DND-41 (cell line): ENCODE results near the gene XCR1.
"Not testable (repeated sequence)": the region's sequence is repeated elsewhere in the genome, so short reads cannot be mapped to it uniquely, and the experiment has no call there.

Experiments used
- ATAC-seq: fragments of 200-7000 bp; cut with Tn5 transposase; 3 replicates; pipeline ENCODE4 v1.9.1; 2021; ENCODE audit warnings: low read depth; ENCODE audit not compliant: insufficient read depth
- DNase-seq: peaks from one replicate; pipeline ENCODE4 v3.0.0-alpha.2; 2020
- H2AFZ ChIP-seq: 2 replicates; pipeline ENCODE4 v1.6.0; 2012; ENCODE audit warnings: low read depth, low read length
- H3K27ac ChIP-seq: 2 replicates; pipeline ENCODE4 v1.5.1; 2012; ENCODE audit warnings: low read length, inconsistent platforms
- H3K27me3 ChIP-seq: fragments of 200-600 bp; sonication (generic); 2 replicates; pipeline ENCODE4 v1.6.0; 2012; ENCODE audit warnings: low read length, mild to moderate bottlenecking, inconsistent platforms; ENCODE audit not compliant: insufficient read depth, poor library complexity
- H3K36me3 ChIP-seq: 2 replicates; pipeline ENCODE4 v1.5.1; 2012; ENCODE audit warnings: low read length, inconsistent platforms; ENCODE audit not compliant: insufficient read depth
- H3K4me1 ChIP-seq: 2 replicates; pipeline ENCODE4 v1.5.1; 2012; ENCODE audit warnings: mild to moderate bottlenecking, low read length; ENCODE audit not compliant: insufficient read depth
- H3K4me2 ChIP-seq: 2 replicates; pipeline ENCODE4 v1.6.0; 2012; ENCODE audit warnings: mild to moderate bottlenecking, moderate library complexity, low read length, inconsistent platforms; ENCODE audit not compliant: insufficient read depth
- H3K4me3 ChIP-seq, 2 experiments: fragments of 200-600 bp in 1 of 2; shearing (Covaris generic) in 1 of 2; 2 replicates each; pipeline ENCODE4 v1.5.1; 2012 to 2016; ENCODE audit warnings: inconsistent platforms in 2 of 2, low read length in 2 of 2, mild to moderate bottlenecking in 2 of 2, low read depth in 1 of 2, moderate library complexity in 1 of 2
- H3K79me2 ChIP-seq: 2 replicates; pipeline ENCODE4 v1.6.0; 2012; ENCODE audit warnings: low read length, inconsistent platforms; ENCODE audit not compliant: insufficient read depth
- H3K9ac ChIP-seq: 2 replicates; pipeline ENCODE4 v1.6.0; 2012; ENCODE audit warnings: low read depth, mild to moderate bottlenecking, inconsistent platforms, low read length, moderate library complexity
- H3K9me3 ChIP-seq: 2 replicates; pipeline ENCODE4 v1.5.1; 2012; ENCODE audit warnings: low read length, moderate library complexity, mild to moderate bottlenecking, inconsistent platforms; ENCODE audit not compliant: insufficient read depth, severe bottlenecking
- H4K20me1 ChIP-seq: 2 replicates; pipeline ENCODE4 v1.6.0; 2012; ENCODE audit warnings: low read length; ENCODE audit not compliant: insufficient read depth
- CTCF ChIP-seq: IDR thresholded peaks from 2 replicates; pipeline ENCODE4 v1.5.1; 2012; ENCODE audit warnings: borderline replicate concordance, low read length, moderate library complexity, mild to moderate bottlenecking; ENCODE audit not compliant: poor library complexity, severe bottlenecking; ENCODE audit errors: extremely low read depth
- EZH2 ChIP-seq: IDR thresholded peaks from 3 replicates; pipeline ENCODE4 v1.6.1; 2012; ENCODE audit warnings: borderline replicate concordance, low read depth, mild to moderate bottlenecking, moderate library complexity, low read length, inconsistent platforms; ENCODE audit not compliant: severe bottlenecking

XCR1 gene

GRCh38 chr3:46058981-46059380 is 31.7 kb upstream of the XCR1 start:
- Histone ChIP-seq H3K79me2 (no peaks in the 10 kb centered on the region), H3K9me3 (no peaks in the 10 kb centered on the region), H3K4me2 (no peak overlapping the region), H2AFZ (no peak overlapping the region), H3K27me3 (no peaks in the 10 kb centered on the region), H3K4me1 (no peaks in the 10 kb centered on the region), H4K20me1 (no peaks in the 10 kb centered on the region), H3K36me3 (no peaks in the 10 kb centered on the region), H3K4me3 (no peak overlapping the region), H3K27ac (no peak overlapping the region), H3K9ac (no peak overlapping the region)
- ATAC-seq (no peak), DNase-seq (no peak)
- TF ChIP-seq EZH2 (no peak), CTCF (no peak)

GRCh38 chr3:46057716-46058115 is 30.4 kb upstream of the XCR1 start:
- DNase-seq: no peak
- Histone ChIP-seq H4K20me1 (no peaks in the 10 kb centered on the region), H3K9ac (no peak overlapping the region), H2AFZ (no peak overlapping the region), H3K36me3 (no peaks in the 10 kb centered on the region), H3K27me3 (no peaks in the 10 kb centered on the region), H3K4me2 (no peak overlapping the region), H3K4me3 (no peak overlapping the region), H3K9me3 (no peaks in the 10 kb centered on the region), H3K27ac (no peak overlapping the region), H3K4me1 (no peaks in the 10 kb centered on the region), H3K79me2 (no peaks in the 10 kb centered on the region)
- TF ChIP-seq CTCF: no peak
- TF ChIP-seq EZH2: no peak
- no peak for ATAC-seq

GRCh38 chr3:46056686-46057085 is 29.4 kb upstream of the XCR1 start:
- Histone ChIP-seq H3K27me3 (no peaks in the 10 kb centered on the region), H3K9me3 (no peaks in the 10 kb centered on the region), H3K4me2 (no peak overlapping the region), H2AFZ (no peak overlapping the region), H3K4me1 (no peaks in the 10 kb centered on the region), H3K4me3 (no peak overlapping the region), H3K9ac (no peak overlapping the region), H4K20me1 (no peaks in the 10 kb centered on the region), H3K79me2 (no peaks in the 10 kb centered on the region), H3K36me3 (no peaks in the 10 kb centered on the region), H3K27ac (no peak overlapping the region)
- ATAC-seq (no peak), DNase-seq (no peak)
- TF ChIP-seq CTCF (no peak), EZH2 (no peak)

GRCh38 chr3:46053761-46054515 is 26.7 kb upstream of the XCR1 start:
- H3K27me3 ChIP-seq, H3K4me2 ChIP-seq, H3K27ac ChIP-seq, H3K79me2 ChIP-seq, H3K4me3 ChIP-seq, H3K36me3 ChIP-seq, ATAC-seq, DNase-seq, H3K4me1 ChIP-seq, H2AFZ ChIP-seq, H3K9me3 ChIP-seq, H3K9ac ChIP-seq, H4K20me1 ChIP-seq: not testable (repeated sequence)

GRCh38 chr3:46053265-46053664 is 26.0 kb upstream of the XCR1 start:
- not testable (repeated sequence) for H3K36me3 ChIP-seq, ATAC-seq

More at GRCh38 chr3:46053265-46053664, 26.0 kb upstream of the XCR1 start:
- H3K27ac ChIP-seq, H3K27me3 ChIP-seq, DNase-seq, H4K20me1 ChIP-seq, H3K9ac ChIP-seq, H3K4me1 ChIP-seq, H3K9me3 ChIP-seq, H2AFZ ChIP-seq, H3K4me3 ChIP-seq, H3K4me2 ChIP-seq, H3K79me2 ChIP-seq: not testable (repeated sequence)
